ENCODE data around the gene ZNF436.

The ZNF436 gene

DNA sequence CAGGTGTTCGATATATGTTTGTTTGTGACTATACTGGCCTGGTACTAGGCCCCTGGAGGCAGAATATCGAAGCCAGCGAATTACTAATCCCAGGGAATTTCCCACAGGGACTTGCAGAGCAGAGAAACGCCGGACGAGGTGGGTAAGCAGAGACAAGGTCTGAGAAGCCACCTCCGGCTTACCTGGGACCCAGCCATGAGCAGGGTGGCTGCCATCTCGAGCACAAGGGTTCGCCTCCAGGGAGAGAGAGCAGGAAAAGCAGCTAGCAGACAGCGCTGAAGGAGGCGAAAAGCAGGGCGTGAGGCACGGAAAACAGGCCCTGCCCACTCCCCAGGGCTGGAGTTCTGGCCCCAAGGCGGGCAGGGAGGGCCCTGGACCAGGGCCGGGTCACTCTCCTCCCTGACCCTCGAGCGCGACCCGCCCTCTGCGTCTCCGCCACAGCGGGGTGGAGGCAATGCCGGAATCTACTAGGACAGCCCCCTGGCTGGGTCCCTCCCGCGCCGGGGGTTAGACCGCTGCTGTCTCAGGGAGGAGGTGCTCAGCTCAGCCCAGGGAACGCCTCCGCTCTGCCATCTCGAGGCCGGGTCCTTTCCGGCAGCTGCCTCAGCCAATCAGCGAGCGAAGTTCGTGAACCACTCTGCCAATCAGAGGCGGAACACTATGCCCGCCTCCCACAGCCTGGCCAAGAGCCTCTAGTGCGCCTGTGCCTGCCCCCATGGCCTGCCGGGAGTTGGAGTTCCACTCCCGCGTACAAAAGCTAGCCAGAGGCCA is 1.7 kb downstream of the ZNF436 start:
- in situ Hi-C loops (cut with MboI; ENCODE audit: low sequenced_read_pairs) = no loop called here

DNA sequence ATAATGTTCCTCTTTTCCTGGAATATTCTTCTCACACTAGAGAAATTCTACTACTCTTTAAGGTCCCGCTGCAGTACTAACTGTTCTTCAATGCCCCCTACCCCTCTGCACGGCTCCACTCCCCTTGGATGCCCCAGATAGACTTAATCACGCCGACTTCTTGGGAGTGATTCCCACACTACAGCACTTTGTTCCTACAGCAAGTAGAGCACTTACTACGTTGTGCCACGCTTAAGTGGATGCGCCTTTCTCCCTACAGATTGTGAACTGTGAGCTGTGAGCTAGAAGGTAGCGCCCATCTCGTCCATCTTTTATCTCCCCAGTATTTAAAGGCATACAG is 2.2 kb downstream of the ZNF436 start:
- in situ Hi-C loops (cut with MboI; ENCODE audit: low sequenced_read_pairs) = no loop called here

DNA sequence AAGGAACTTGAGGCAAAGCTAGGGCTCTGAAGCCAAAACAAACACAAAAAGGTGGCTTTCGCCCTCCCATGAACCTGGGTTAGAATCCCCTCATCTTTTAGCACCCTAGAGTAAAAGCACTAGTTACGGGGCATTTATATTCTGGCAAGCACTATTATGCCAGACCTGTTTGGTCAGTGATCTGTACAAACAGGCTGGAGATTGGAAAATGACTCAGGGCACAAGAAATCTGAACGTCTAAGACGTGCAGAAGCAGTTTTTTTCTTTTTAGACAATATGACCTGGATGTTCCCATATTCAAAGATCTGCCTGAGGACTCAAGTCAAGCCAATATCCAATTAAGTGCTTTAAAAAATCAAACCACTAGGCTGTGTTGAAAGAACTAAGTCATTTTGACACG is 3.0 kb downstream of the ZNF436 start:
- in situ Hi-C loops (cut with MboI; ENCODE audit: low sequenced_read_pairs) = no loop called here

DNA sequence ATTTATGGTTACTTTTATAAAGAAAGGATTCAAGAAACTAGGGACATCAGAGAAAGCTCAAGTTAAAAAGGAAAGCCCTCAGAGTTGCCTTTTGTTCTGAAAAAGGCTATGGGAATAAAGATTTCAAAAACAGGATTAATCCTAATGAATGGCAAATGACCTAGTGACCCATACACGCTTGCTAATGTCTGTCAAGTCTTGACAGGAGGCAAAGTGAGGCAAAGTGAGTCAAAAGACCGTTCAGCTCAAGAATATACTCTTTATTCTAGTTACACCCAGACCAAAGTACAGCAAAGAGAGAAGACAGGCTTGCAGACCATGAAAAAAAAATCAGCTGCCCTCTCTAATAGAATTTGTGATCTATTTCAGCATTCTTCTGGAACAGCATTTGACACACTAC is 3.5 kb downstream of the ZNF436 start:
- in situ Hi-C loops (cut with MboI; ENCODE audit: low sequenced_read_pairs) = no loop called here

DNA sequence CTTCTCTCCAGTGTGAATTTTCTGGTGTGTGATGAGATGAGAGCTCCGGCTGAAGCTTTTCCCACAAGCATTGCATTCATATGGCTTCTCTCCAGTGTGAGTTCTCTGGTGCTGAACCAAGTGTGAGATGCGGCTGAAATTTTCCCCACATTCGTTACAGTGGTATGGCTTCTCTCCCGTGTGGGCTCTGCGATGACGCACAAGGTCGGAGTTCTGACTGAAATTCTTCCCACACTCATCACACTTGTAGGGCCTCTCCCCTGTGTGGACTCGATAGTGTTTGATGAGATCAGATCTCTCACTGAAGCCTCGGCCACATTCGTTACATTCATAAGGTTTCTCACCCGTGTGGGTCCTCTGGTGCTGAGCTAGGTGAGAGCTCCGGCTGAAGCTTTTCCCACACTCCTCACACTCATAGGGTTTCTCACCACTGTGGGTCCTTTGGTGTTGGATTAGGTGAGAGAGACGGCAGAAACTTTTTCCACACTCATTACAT is 7.4 kb downstream of the ZNF436 start:
- in situ Hi-C loops (cut with MboI; ENCODE audit: low sequenced_read_pairs) = no loop called here

DNA sequence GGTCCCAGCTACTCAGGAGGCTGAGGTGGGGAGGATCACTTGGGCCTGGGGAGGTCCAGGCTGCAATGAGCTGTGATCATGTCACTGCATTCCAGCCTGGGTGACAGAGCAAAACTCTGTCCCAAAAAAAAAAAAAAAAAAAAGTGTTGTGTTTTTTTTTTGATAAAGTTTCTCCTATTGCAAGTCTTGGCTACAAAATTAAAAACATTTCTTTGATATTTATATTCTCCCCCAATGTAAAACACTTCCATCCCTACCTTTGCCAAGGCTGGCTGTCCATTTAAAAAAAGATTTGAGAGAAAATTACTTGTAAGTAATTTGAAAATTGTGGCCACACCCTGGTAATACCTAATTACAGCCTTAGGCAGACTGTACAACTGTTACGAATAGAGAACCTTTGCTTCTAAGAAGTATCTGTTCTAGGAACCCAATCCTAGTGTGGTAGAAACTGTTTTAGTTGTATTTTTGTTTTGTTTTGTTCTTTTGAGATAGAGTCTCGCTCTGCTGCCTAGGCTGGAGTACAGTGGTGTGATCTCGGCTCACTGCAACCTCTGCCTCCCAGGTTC is 11.2 kb downstream of the ZNF436 start:
- in situ Hi-C loops (cut with MboI; ENCODE audit: low sequenced_read_pairs) = no loop called here

DNA sequence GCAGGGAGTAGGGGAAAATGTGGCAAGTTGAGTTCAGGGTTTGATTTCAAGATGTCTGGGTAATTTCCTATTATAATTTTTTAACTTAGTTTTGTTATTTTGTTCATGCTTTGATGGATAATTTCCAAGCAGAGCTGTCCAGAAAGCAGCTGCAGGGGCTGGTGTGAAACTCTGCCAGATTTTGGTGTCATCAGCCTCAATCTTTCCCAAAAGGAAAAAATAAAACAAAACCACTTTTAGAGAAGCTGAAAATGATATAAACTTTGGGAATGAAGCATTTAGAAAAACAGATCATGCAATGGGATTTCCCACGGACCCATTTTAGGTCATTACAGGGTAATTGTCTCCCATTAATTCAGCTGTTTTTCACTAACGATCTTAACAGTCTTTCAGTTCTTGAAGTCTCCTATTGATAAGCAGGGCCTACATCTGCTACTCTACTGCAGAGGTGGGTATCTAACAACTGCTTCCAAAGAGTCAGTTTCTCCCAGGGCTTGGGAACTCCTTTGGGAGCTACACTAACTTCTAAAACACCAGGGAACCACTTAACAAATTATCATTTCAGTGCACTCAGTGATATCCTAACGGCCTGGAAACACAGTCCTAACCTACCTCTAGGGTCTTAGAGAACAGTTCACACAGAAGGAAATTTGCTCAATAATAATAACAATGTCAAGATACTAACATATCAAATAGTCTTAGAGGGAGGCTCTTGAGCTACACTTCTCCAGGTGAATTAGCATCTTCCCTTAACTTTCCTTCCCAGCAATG is 12.3 kb downstream of the ZNF436 start:
- in situ Hi-C loops (cut with MboI; ENCODE audit: low sequenced_read_pairs) = no loop called here

DNA sequence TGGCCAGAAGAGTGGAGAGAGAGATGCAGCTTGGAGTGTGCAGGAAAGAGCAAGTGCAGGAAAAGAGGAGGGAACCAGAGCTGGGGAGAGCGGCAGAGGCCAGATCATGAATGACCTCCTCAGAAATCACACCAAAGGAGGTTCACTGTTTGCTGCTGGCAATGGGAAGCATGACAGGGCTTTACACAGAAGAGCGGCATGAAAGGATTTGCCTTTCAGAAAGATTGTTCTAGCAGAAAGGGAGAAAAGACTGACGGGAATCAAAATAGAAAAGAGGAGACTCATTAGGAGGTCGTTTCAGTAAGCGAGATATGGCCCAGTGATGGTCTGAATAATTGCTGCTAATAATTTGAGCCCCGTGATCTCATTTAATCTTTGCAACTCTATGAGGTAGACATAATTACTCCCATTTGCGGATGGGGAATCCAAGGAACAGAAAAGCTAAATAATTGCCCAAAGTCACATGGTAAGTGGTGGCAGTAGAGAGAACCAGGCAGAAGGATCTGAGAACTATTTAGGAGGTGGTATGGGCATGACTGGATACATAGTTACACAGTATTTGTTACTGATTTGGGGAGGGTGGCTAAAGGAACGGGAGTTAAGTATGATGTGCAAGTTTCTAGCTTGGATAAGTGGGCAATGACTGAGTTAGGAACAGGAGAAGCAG is 13.0 kb downstream of the ZNF436 start:
- in situ Hi-C loops (cut with MboI; ENCODE audit: low sequenced_read_pairs) = no loop called here

DNA sequence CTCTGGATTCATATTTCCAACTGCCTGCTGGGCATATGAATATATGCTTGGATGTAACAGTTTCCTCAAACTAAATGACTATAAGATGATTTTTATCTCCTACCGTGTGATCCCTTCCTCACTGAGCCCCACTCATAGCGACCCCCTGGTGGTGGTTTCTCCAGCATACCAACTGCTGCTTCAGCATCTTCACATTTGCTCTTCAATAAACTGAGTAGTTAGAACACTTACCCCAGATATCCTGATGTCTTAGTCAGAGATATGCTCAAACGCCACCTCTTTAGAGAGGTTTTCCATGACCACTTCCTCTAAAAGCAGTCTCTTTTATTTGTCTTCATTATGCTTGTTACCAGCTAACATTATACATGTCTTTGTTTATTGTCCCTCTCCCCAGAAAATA is 15.4 kb downstream of the ZNF436 start:
- in situ Hi-C loops (cut with MboI; ENCODE audit: low sequenced_read_pairs) = no loop called here

DNA sequence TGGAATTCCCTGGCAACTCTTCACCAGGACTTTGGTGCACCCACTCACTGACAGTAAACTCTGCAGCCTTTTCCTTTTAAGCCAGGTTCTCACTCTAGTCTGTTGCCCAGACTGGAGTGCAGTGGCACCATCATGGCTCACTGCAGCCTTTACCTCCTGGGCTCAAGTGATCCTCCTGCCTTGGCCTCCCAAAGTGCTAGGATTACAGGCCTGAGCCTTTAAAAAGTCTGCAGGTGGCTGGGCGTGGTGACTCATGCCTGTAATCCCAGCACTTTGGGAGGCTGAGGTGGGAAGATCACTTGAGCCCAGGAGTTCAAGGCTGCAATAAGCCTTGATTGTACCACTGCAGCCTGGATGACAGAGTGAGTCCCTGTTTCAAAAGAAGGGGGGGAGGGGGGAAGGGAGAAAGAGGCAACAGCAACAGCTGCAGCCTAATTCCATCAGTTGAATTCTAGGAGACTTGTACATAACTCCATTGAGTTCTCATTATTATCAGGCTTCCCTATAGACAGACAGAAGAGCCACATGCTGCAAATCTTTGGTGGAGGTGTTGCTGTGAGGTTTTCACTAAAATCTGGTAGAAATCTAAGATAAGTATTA is 17.4 kb downstream of the ZNF436 start:
- in situ Hi-C loops (cut with MboI; ENCODE audit: low sequenced_read_pairs) = no loop called here

DNA sequence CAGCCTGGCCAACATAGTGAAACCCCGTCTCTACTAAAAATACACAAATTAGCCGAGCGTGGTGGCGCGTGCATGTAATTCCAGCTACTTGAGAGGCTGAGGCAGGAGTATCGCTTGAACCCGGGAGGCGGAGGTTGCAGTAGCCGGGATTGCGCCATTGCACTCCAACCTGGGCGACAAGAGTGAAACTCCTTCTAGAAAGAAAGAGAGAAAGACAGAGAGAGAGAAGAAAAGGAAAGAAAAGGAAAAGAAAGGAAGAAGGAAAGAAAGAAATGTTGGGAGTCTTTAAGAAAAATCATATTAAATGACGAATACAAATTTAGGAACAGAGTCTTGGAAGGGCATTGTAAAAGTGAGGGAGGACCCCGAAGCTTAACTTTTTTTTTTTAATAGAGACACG is 23.7 kb downstream of the ZNF436 start:
- in situ Hi-C loops (cut with MboI; ENCODE audit: low sequenced_read_pairs) = no loop called here

DNA sequence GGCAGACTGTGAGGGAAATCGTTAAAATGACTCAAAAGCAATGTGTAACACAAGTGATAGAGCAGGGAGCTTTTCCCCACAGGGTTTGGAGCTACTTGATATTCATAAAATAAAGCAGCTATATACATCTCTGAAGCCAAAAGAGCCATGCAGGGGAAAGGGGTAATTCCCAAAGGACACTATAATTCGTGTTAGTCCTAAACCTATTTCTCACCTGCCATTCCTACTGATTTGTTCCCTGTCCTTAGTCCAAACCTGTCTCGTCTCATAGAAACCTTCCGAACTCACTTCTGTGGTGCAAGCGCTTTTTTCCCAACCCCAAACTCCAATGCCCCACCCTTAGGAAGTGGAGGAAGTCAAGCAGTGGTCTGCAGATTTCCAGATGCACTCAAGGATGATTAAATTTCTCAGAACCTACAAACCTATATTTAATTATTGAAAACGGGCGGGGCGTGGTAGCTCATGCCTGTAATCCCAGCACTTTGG is 24.6 kb downstream of the ZNF436 start:
- in situ Hi-C loops (cut with MboI; ENCODE audit: low sequenced_read_pairs) = no loop called here

DNA sequence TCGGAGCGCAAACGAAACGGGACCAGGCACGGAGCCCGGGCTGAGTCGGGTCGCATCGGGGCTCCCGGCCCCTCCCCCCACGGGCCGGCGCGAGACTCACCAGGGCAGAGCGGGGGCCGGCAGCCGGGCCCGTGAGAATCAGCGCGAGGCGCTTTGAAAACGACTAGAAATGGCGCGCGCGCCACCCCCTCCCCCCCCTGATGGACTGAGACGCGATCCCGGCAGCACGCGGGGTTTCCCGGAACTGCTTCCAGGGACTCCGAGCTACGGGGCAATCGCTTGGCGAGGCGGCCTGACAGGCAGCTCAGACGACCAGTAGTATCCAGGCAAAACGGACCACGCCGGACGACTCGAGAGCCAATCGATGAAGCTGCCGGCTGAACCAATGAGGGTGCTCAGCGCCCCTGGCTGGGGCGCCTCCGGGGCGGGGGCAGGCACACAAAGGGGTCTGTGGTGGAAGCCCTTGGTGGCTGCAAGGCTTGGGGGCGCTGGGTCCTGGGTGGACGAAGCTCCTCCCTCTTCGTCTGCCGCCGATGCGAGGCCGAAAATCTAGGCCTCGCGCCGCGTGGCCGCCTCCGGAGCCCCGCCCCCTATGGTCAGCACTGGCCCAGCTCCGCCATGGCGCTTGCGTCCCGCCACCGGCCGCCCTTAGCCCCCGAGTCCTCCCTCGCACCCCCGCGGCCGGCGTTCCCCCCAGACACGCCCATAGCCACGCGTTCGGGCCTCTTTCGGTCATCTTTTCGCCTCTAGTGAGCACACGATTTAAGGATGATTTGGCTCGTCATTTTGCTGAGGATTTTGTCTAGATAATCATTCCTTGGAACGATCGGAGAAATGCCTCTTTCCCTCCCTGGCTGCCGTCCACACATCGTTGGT is 25.3 kb downstream of the ZNF436 start, which contains the start of gene HNRNPR:
TSS of gene HNRNPR (minus strand) at position 174 of the 876 bp plus-strand sequence. CDS start 3,276 bp downstream, outside the sequence.
- in situ Hi-C loops (cut with MboI; ENCODE audit: low sequenced_read_pairs) = no loop called here

DNA sequence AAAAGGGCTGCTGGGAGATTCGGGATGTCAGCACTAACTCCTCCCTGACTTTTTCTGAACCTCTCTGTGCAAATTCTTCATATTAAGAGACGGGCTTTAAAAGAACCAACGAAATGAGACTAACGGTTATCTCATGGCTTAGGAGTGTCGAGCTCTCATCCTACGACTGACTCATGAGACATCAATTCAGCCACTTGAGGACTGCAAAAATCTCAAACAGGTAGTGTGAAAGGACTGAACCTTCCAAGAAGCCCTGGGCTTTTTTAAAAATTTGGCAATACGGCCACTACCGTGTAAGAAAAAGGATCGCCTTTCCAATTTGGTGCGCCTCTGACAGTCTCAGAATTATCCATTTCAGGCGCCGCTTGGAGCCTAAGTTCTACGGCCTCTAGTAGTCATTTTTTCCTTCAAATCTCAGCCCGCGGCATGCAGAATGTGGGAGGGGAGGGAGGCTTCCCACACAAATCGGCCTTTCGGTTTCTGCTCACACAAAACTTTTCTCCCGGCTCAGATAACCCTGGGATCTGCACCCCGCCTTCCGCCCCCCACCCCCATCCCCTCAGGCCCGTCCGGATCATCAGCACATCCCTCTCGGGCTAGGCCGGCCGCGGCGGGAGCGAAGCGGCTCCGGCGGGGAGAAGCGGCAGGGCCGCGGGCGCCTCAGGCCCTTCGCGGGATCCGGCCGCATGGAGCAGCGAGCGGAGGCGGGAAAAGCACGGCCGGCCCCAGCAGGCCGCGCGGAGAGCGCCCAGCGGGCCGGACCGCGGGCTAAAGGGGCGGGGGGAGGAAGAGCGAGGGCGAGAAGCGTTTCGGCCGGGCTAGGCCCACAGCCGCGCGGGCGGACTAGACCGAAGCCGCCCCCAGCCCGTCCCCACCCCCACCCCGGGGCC is 26.2 kb downstream of the ZNF436 start:
- in situ Hi-C loops (cut with MboI; ENCODE audit: low sequenced_read_pairs) = no loop called here

DNA sequence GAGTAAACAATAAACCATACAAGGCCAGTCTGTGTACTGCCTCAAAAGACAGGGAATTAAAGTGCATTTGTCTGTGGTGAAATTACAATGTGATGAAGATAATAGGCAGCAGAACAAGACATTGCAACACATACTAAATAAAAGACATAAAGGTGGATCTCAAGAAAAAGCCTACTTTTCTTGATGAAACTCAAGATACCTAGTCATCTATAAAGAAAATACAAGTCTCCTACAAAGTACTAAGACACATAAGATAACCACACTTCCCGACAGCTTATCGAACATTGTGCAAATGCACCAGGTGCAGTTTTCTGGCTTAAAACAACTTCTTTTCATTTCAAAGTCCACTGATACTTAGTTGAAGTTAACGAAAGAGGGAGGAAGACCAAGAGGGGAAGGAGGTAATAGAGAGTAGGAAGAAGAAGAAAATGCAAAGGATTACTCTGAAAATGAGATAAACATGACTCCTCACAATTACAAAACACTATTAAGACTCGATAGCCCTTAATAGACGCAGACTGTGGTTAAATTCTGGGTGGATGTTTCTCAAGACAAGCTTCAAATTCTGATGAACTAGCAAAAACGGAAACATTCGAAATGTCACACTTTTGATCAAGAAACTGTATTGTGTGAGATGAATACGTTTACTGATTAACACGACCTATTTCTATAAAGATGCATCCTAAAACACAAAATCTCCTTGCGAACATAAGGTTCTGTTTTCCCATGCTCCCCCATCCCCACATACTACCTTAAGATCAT is 27.5 kb downstream of the ZNF436 start:
- in situ Hi-C loops (cut with MboI; ENCODE audit: low sequenced_read_pairs) = no loop called here

DNA sequence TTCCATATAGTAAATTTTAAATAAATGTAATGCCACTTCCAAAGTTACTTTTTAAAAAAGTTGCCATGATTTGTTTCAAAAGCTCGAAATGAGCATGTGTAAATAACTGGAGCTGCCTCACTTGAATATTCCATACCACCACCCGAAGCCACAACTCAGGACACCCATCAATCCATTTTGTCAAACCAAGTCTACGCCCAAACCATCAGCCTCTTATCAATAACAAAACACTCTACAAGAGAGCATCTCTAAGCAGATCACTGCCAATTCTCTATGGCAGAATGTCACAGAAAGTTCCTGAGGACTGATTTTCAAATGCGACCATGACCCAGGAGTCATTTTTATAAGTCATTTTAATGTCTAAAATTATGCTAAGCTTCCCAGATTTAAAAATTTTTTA is 30.0 kb downstream of the ZNF436 start:
- in situ Hi-C loops (cut with MboI; ENCODE audit: low sequenced_read_pairs) = no loop called here

DNA sequence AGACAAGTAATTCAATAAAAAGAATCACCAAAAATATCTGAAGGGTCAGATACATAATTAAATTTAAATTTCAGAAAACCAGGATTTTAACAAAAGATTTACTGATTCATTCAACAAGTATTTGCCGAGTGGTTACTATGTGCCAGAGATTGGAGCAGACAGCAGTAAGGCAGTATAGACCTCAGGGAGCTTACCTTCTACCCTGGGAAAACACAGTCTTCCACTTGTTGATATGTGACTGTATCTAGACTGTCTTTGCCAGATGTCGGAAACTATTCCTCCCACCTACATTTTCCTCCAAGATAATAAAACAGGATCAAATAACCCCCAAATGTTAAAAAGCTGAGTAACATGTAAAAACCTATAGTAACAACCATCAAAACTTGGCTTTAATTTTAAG is 31.8 kb downstream of the ZNF436 start:
- in situ Hi-C loops (cut with MboI; ENCODE audit: low sequenced_read_pairs) = no loop called here

DNA sequence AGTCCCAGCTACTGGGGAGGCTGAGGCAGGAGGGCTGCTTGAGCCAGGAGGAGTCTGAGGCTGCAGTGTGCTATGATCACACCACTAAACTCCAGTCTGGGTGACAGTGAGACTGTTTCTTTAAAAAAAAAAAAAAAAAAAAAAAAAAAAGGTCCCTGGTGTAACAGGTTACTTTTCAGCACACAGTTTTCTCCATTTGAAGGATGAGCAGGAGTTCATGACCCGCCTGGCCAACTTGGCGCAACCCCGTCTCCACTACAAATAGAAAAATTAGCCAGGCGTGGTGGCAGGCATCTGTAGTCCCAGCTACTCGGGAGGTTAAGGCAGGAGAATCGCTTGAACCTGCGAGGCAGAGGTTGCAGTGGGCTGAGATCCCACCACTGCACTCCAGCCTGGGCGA is 37.9 kb downstream of the ZNF436 start:
- in situ Hi-C loops (cut with MboI; ENCODE audit: low sequenced_read_pairs) = no loop called here

Data from HL-60/S4 treated with retinoic acid at 250 ng/mL for 4 days and 3 days (cell line).